Epidermal melanocyte (primary cell): ENCODE measurements around the gene MBNL2.

Experiments
- DNase-seq: peaks from one replicate; pipeline ENCODE4 v3.0.0; 2011; ENCODE audit warnings: low spot score; ENCODE audit not compliant: insufficient read length

Gene MBNL2

DNA sequence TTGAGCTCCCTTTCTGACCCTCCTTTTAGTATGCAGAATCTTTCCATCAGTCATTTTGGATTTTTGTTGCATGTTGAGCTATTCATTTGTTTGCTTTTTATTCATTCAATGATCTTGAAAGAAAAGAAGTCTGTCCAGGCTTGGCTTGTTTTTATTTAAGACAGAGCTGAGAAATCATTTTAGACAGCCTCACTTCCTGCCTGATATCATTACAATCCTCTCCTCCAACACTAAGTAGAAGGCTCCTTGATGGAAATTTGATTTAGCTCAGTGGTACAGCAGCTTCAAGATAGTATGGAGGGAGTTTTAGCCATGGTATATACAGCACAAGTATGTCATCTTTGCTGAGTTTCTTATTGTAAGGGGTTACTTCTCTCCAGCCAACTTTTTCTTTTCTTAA lies 28.4 kb downstream of the MBNL2 start:
- no peak for DNase-seq

GRCh38 chr13:97252735-97253134 lies 30.6 kb downstream of the MBNL2 start:
- no peak for DNase-seq

- DNase-seq: no peak
These were observed 31.6 kb downstream of the MBNL2 start for GRCh38 chr13:97253581-97254293.

DNA sequence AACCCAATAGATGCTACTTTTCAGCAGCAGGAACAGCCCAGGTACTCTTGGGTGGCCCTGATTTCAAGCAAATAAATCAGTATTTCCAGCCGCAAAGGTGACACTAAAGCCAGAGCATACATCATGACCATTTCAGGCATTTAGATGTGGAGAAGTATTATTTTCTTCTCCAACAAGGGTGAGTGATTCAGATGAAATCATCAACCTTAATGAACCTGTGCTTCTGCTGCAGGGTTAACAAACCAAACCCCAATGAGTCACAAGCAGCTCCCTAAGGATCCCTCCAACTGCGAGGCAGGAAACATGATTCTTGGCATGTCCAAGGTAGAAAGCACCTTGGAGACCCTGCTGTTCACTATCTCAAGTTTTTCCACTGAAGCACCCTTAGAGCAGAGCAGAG lies 32.7 kb downstream of the MBNL2 start:
- DNase-seq: no peak

GRCh38 chr13:97255515-97256021 lies 33.4 kb downstream of the MBNL2 start:
- no peak for DNase-seq

DNA sequence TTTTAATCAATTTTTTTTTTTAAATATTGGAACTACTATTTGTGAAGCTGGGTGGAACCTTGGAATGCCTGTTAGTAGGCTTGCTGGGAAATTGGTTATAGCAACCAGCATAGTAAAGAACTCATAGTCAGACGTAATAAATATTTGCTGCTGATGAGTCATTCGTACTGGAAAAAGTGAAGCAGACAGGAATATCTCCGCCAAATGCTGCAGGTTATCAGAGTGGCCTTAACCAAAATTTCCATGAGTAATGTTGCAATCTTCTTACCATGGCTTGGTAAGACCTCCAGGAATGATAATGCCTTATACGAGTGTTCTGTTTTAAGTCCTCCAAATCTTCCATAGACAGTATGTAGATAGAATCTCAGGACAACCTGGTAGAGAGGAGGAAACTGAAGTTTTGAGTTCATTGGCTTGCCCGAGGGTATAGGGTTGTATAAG lies 34.2 kb downstream of the MBNL2 start:
- DNase-seq: no peak

DNA sequence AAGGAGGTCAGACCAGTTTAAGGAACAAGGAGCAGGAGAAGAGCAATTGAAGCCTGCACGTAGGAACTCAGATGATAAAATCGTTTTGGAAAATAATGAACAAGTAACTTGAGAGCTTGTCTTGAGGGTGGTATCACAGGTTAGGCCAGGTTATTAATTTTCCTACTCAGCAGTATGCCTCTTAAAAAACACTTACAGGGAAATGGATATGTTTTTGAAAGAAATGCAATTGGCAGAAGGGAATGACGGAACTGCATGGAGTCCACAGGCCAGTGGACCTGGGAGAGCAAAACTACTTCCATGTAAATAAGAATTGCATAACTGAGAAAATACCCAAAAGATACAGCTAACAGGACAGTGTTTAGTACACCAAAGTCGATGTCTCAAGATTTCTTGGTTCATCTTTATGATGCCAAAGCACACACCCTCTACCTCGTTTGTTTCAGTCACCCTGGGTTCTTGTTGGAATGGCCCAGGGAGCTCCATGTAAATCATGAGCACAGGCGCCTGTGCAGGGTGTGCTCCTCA lies 35.2 kb downstream of the MBNL2 start:
- DNase-seq: no peak

DNA sequence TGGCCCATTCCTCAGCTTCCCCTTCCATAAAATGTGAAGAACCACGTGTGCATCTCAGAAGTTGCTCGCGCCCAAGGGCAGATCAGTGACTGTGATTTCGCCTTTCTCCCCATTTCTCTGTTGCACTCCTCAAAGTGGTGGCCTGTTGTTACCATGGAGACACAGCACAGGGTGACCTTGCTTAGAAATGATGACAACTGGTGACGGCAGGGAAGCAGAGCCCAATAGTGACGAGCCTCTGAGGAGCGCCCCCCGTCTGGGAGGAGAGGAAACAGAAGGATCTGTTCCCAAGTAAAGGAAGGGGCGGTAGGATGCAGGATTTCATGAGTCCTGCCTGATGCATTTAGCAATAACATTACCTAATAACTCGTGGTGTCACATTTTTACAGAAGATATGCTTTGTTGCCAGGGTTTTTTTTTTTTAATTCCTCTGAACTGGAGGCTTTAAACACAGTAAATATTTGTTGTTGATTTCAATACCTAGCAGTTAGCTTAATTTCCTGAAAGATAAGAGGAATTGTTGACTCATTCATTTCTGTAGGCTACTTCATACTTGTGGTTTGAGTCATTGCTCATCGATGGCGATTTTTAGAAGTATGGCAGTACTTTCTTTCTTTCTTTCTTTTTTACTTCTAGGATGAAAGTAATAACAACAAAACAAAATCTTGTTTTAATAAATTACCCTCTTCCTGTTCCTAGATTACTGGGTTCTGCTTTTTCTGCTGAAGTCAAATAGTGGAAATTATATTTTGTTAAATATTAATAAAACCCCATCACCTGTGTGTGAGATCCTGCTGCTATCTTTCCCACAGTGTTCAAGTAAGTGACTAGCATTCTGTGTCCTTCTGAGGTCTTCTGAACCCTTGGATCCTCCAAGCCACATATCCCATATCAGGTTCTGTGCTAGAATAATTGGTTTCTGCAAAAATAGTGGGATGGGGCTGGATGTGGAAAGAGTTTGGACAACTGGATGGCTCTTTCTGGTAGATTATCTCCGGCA lies 36.0 kb downstream of the MBNL2 start:
- no peak for DNase-seq

DNA sequence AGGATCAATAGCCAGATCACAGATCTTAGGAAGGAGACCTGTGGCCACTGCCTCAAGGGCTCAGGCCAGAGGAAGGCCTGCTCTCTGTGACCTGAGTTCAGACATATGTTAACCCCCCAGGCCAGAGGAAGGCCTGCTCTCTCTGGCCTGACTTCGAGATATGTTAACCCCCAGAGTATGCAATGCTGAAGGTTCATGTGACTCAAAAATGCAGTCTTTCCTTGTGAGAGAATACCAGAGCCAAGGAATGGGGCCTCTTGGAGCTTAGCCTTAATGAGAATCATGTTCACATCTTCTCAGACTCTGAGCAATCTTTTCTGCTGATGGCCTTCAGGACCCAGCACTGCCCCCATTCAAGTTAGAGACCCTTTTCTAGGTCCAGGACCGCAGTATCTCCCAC lies 36.7 kb downstream of the MBNL2 start:
- DNase-seq: no peak

DNA sequence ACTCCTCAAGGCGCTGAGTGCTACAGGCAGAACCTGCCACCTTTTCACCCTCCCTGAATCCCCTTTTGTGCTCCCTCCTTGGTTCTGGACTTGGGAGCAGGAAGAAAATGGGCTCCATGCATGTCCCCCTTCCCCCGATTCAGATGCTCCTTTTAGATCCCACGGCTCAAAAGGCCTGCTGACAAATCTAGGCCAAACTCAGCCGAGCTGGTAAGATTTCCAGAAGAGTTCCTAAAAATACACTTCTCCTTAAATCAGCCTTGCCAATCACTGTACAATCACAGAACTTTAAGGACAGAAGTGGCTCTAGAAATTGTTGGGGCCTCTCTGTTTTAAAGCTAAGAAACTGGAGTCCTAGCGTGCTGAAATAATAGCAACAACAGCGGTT lies 37.3 kb downstream of the MBNL2 start:
- no peak for DNase-seq

GRCh38 chr13:97259798-97260714 lies 37.9 kb downstream of the MBNL2 start:
- no peak for DNase-seq

DNA sequence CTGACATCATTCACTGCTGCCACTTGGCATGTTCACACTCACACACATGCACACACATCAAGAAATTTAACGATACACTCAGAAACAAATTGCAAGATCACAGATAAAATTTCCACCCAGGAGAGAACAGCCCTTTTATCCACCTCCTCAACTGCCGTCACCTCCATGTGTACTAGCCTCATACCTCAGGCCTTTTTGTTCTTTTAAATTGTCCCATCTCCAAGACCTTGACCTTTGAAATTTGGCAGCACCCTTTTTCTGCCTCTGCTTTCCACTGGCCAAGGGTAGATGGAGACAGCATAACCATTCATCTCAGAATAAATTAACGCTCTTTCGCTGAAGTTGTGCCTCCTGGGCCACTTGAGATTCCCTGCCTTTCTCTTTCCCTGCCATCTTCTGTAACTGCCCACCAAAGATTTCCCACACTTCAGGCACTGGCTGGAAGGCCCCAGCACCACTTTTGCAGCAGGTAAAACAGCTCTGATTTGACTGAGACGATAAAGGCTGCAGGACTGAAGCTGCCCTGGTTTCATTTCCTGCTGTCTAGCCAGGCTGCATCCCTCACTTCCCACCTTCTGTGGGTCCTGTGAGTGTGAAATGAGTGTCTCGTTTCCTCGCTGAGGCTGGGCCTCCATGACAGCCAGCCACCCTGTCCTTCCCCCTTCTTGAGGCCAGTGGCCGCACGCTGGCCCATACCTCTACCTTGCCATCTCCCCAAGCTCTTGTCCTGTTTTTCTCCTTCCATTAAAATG lies 39.3 kb downstream of the MBNL2 start:
- no peak for DNase-seq

GRCh38 chr13:97262058-97262457 lies 39.9 kb downstream of the MBNL2 start:
- no peak for DNase-seq

- no peak for DNase-seq
These were observed 41.0 kb downstream of the MBNL2 start for GRCh38 chr13:97263160-97263559.

DNA sequence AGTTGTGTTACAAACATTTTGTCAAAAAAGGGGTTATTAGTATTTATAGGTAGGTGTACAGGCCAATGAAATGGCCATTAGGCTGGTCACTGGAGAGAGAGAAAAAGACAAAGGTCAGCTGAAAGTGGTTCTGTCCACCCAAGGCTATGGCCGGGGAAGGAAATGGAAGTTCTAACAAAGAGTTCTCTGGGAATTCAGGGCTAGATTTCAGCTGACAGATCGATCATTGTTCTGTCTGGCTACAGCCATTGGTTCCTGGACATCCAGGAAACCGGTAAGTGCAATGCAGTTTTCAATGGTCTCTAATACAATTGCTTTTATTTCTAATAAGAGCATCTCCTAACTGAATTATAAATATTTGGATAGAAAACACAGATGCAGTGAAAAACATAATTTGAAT lies 42.5 kb downstream of the MBNL2 start:
- DNase-seq: no peak

DNA sequence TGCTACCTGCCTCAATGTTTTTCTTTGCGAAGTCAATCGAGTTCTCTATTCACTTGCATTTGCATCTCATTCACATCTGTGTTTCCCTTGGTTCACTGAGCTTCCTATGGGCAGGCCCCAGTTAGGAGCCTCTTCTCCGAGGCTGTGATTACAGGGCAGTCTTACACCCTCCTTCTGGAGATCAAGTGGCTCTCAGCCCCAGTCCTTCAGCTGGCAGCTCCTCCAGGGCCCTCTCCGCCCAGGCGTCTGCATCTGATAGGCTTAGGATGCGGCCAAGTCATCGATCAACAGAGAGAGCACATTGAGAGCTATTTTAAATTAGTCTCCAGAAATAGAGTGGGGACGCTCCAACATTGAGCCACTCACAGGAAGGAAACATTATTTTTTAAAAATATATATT lies 44.2 kb downstream of the MBNL2 start:
- no peak for DNase-seq

DNA sequence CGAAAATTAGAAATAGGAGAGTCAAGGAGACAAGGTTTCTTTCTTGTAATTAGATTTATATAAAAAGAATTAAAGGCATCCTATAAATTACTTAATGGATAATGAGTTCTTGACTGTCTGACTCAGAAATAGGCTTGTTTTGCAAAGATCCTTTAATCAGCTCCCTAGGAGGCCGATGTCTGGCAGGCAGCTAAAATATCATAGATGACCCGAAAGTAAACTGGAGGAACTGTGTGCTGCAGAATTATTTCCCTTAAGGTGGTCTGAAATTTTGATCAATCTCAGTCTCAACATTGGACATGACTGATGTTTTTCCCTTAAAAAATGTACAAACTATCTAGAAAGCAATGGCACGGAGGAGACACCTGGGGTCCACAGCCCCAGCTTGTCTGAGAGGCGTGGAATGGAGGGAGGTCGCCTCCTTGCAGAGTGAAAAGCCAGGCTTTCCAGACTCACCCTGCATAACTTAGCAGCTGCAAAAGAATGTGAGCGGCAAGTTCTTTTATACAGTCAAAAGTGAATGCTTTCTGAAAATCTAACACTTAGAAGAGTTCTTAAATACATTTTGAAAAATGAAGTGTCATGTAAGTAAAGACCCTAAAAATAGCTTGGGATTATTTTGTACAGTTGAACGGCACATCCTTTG lies 44.8 kb downstream of the MBNL2 start:
- no peak for DNase-seq

DNA sequence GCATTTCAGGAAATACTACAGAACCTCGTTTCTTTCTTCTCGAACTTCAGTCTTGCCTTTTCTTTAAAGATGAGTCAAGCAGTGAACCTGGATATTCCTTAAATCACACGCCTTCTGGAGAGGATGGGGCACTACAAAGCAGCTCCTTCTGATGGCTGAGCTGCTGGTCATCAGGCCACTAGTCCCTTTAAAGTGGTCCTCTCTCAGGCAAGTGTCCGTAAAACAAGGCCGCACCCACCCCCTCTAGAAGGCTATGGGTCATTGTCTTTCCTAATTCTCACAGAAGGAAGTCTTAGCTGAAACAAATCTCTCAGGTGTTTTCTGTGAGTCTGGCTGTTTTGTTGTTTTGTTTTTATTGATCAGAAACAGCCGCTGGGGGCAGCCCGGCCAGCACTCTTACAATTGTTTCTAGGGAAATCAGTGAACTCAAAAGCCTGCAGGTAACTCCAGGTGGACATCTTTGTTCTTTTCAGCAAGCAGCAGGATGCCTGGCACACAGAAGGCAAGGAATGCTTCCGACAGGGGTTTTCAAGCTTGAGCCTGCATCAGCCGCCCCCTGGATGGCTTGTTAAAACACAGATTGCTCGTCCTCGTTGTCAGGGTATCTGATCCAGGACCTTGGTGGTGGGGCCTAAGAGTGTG lies 45.4 kb downstream of the MBNL2 start:
- DNase-seq: no peak

DNA sequence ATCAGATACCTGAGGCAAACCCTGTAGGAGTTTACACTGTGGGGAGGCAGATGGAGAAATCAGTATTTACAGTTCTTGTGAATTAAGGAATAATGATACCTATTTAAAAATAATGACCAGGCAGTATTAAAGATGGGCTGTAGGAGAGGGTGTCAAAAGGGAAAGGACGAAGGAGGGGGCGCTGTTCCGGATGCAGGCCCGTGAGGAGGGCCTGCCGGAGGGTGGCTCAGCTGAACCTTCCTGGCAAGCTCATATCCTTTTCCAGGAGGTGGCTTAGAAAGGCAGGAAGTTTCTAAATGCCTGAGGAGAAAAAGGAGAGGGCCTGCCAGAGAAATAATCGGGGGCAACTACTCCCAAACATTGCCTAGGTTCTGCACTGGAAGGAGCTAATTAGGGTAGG lies 46.6 kb downstream of the MBNL2 start:
- no peak for DNase-seq
